ENCODE measurements around the gene ONECUT1. TPM values are rescaled to one million over a fixed set of nuclear protein-coding genes. Genes with fewer than 3 reads are reported as not detected.

ONECUT1 gene
- total RNA-seq, 4 donors from 2014 or later, result not detected

- TF ChIP-seq CTCF (IDR thresholded peaks at IDR 0.05; ENCODE audit: low read depth), result no peak
These were observed 1.8 kb downstream of the ONECUT1 start for GRCh38 chr15:52788099-52788986.

GRCh38 chr15:52787549-52788098 is 2.5 kb downstream of the ONECUT1 start:
- no peak for TF ChIP-seq CTCF (IDR thresholded peaks at IDR 0.05; ENCODE audit: low read depth)

GRCh38 chr15:52787123-52787503 is 3.0 kb downstream of the ONECUT1 start:
- TF ChIP-seq CTCF (IDR thresholded peaks at IDR 0.05; ENCODE audit: low read depth), result no peak

- TF ChIP-seq CTCF (IDR thresholded peaks at IDR 0.05; ENCODE audit: low read depth), result no peak
These were observed 3.6 kb downstream of the ONECUT1 start for GRCh38 chr15:52786436-52787122.

- TF ChIP-seq CTCF (IDR thresholded peaks at IDR 0.05; ENCODE audit: low read depth), result no peak
These were observed 4.3 kb downstream of the ONECUT1 start for GRCh38 chr15:52785672-52786406.

GRCh38 chr15:52784799-52785671 is 5.1 kb downstream of the ONECUT1 start:
- TF ChIP-seq CTCF (IDR thresholded peaks at IDR 0.05; ENCODE audit: low read depth), result no peak
